ENCODE measurements around the gene FAM210B. TPM values are rescaled to one million over a fixed set of nuclear protein-coding genes. Genes with fewer than 3 reads are reported as not detected.

The FAM210B gene
- total and polyA plus RNA-seq, 10 of the 15 experiments (the other 5 are each of a cell fraction or from before 2014, with no cell fraction given), result 0.13 to 1.4 (median 0.68) TPM

DNA sequence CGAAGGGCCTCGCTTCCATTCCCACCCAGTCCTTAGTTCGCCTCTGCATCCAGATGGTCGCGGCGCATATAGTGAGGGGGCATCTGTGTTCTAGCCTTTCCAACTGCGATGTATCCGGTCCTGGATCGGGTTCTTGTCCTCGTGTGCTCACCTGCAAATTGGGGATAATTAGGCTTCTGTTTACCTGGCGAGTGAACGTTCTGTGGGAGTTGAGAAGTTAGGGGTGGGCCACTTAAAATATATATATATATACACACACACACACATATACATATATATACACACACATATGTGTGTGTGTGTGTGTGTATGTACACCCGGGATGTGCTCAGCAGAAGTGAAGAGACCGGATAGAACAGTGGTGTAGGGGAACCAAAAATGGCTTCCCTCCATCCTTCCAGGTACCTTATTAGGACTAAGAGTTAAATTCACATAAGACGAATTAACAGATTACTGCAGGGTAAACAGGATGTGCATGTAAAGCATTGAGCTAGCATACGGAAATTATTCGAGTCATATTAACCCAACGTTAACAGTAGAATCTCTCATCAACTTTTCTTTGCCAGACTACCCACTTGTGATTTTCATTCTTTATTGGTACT lies 34.2 kb downstream of the FAM210B start:
- RAD21 ChIA-PET (ENCODE audit: unreplicated experiment), result interaction anchor here (1.5 to 2.5 kb wide), 3 partner anchors 19 to 76 kb away, joined by 5 to 9 read pairs (median 8); partner anchors contain the start of genes CASS4 and RTF2
- H3K4me1 ChIP-seq (ENCODE audit: control insufficient read depth, insufficient read depth, low read length), result peaks cover 3% of the 10 kb centered on the region; the same call in 1 of the 2 replicates
- SMC1A ChIA-PET (ENCODE audit: uncharacterized antibody, unreplicated experiment), result interaction anchor here (0.7 to 3.8 kb wide), 4 partner anchors 17 to 133 kb away, joined by 3 to 14 read pairs (median 3); partner anchors contain the start of gene RTF2
- peak overlapping the region; percentile 84 for H2AFZ ChIP-seq (ENCODE audit: control insufficient read depth, low read depth, low read length)
- H3K27ac ChIP-seq (ENCODE audit: control insufficient read depth, insufficient read depth), result peak overlapping the region; percentile 78
- FAIRE-seq (no peak), ATAC-seq (peak; percentile 29), DNase-seq (ENCODE audit: low read depth, low spot score) (no peak)
- under 1% methylated on average over 17 of the region's 18 CpGs for WGBS (ENCODE audit: insufficient coverage, insufficient replicate concordance, low lambda C conversion rate, missing lambda C conversion rate)
- peak overlapping the region; percentile 90 for H3K9ac ChIP-seq (ENCODE audit: control insufficient read depth, insufficient read depth, low read length)
- H3K36me3 ChIP-seq (ENCODE audit: control insufficient read depth in 2 of 2, insufficient read depth in 2 of 2, low read length in 1 of 2), result peaks cover 5 to 13% of the 10 kb centered on the region in 2 experiments
- peak overlapping the region; percentile 98 for H3K4me2 ChIP-seq (ENCODE audit: control insufficient read depth, insufficient read depth)
- no TSS peak for BruUV-seq (replicated peaks)
- intact Hi-C loops (cut with micrococcal nuclease; ENCODE audit: unreplicated experiment) (loop anchor here (2.0 kb wide), 1 partner anchor 76 kb away; the partner anchor contains the start of gene RTF2), in situ Hi-C loops (cut with MboI) (no loop called here)
- peak overlapping the region; percentile 99 for H3K4me3 ChIP-seq
- no peaks in the 10 kb centered on the region for H4K20me1 ChIP-seq (ENCODE audit: control insufficient read depth, insufficient read depth)
- H3K9me3 ChIP-seq (replicated peaks; ENCODE audit: control insufficient read depth, insufficient read depth, low read length), result no peaks in the 10 kb centered on the region
- peaks cover 60% of the 10 kb centered on the region for H3K79me2 ChIP-seq (ENCODE audit: control insufficient read depth, insufficient read depth, low read length)
- CTCF ChIA-PET, result interaction anchor here (0.8 to 1.5 kb wide), 2 partner anchors 12 to 145 kb away, joined by 3 to 5 read pairs; partner anchors contain the start of gene MC3R
- POLR2A ChIA-PET, result interaction anchor here (1.2 kb wide), 2 partner anchors 12 to 18 kb away, joined by 3 to 4 read pairs; no protein-coding TSS in a partner anchor
- H3K27me3 ChIP-seq (replicated peaks in 1 of 2; ENCODE audit: control insufficient read depth in 2 of 2, insufficient read depth in 2 of 2, low read length in 1 of 2), result no peaks in the 10 kb centered on the region
- TF ChIP-seq MYB (IDR thresholded peaks at IDR 0.05; ENCODE audit: borderline replicate concordance, low read depth, low read length) (no peak), SIN3A (IDR thresholded peaks at IDR 0.05; ENCODE audit: low read depth, low read length) (no peak), HDAC2 (IDR thresholded peaks at IDR 0.05) (no peak), MEF2B (IDR thresholded peaks at IDR 0.05; ENCODE audit: partially characterized antibody, poor library complexity, severe bottlenecking) (peak; percentile 7), ZNF687 (IDR thresholded peaks at IDR 0.05) (no peak), GABPA (IDR thresholded peaks at IDR 0.05; ENCODE audit: low read depth) (peak; percentile 68; the same call in 1 of the 2 replicates), NBN (IDR thresholded peaks at IDR 0.05) (no peak), CREM (IDR thresholded peaks at IDR 0.05; ENCODE audit: low read depth) (no peak), NFXL1 (IDR thresholded peaks at IDR 0.05; ENCODE audit: borderline replicate concordance) (no peak), HCFC1 (IDR thresholded peaks at IDR 0.05; ENCODE audit: low read length) (no peak), RCOR1 (conservative IDR thresholded peaks at IDR 0.05; ENCODE audit: low read depth, low read length) (no peak), IKZF2 (IDR thresholded peaks at IDR 0.05) (peak; percentile 2 to 3; a peak in 1 of 4 replicates), RAD21 (IDR thresholded peaks at IDR 0.05; ENCODE audit: insufficient read depth, low read depth, low read length) (no peak), STAT3 (IDR thresholded peaks at IDR 0.05; ENCODE audit: low read depth, low read length) (no peak), YY1 (IDR thresholded peaks at IDR 0.05; ENCODE audit: low read depth, low read length) (peak; percentile 61), PAX5 (IDR thresholded peaks at IDR 0.05; ENCODE audit: borderline replicate concordance, low read depth, low read length) (no peak), RBBP5 (conservative IDR thresholded peaks at IDR 0.05) (0 out of 2 replicates have a peak, but pooled peaks have one; percentile 3), TCF12 (IDR thresholded peaks at IDR 0.05; ENCODE audit: low read depth, low read length) (no peak), EED (IDR thresholded peaks at IDR 0.05; ENCODE audit: low read depth) (0 out of 2 replicates have a peak, but pooled peaks have one; percentile 3), ASH2L (IDR thresholded peaks at IDR 0.05; ENCODE audit: borderline replicate concordance, low read depth) (no peak), NRF1 (conservative IDR thresholded peaks at IDR 0.05; ENCODE audit: low read depth, low read length) (no peak), NR2F1 (conservative IDR thresholded peaks at IDR 0.05) (no peak), MXI1 (IDR thresholded peaks at IDR 0.05; ENCODE audit: low read depth, low read length) (no peak)
- TF ChIP-seq, protein P1, sequence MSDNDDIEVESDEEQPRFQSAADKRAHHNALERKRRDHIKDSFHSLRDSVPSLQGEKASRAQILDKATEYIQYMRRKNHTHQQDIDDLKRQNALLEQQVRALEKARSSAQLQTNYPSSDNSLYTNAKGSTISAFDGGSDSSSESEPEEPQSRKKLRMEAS (IDR thresholded peaks at IDR 0.05; ENCODE audit: low read depth, low read length), result no peak
